Activated T-helper 17 cell treated with anti-CD3 and anti-CD28 coated beads, Interleukin-2, amount 50 U/mL, for 72 hours (primary cell): ENCODE data around the gene PID1. TPM values are rescaled to one million over a fixed set of nuclear protein-coding genes. Genes with fewer than 3 reads are reported as not detected.

ENCODE experiments used
- ATAC-seq: fragments of 150-1000 bp; cut with Tn5 transposase; replicated peaks from 2 replicates; pipeline ENCODE4 v1.10.0; 2021; ENCODE audit warnings: mild to moderate bottlenecking, moderate library complexity
- H3K27ac Mint-ChIP-seq: one replicate; pipeline ENCODE4 v1.8.0; 2022; ENCODE audit warnings: mixed read lengths
- H3K27me3 Mint-ChIP-seq: one replicate; pipeline ENCODE4 v1.8.0; 2022; ENCODE audit warnings: mixed read lengths
- H3K36me3 Mint-ChIP-seq: one replicate; pipeline ENCODE4 v1.8.0; 2022; ENCODE audit warnings: low read depth, mild to moderate bottlenecking, mixed read lengths
- H3K4me1 Mint-ChIP-seq: one replicate; pipeline ENCODE4 v1.8.0; 2022; ENCODE audit warnings: mixed read lengths
- H3K4me3 Mint-ChIP-seq: one replicate; pipeline ENCODE4 v1.8.0; 2022; ENCODE audit warnings: mild to moderate bottlenecking, mixed read lengths
- H3K9me3 Mint-ChIP-seq: one replicate; pipeline ENCODE4 v1.8.0; 2022; ENCODE audit warnings: mixed read lengths
- total RNA-seq, 2 donors: library from RNA; stranded (reverse); gene quantifications; one replicate each; pipeline ENCODE4 v1.2.3, GENCODE V29; 2022

Gene PID1
- total RNA-seq = not detected

DNA sequence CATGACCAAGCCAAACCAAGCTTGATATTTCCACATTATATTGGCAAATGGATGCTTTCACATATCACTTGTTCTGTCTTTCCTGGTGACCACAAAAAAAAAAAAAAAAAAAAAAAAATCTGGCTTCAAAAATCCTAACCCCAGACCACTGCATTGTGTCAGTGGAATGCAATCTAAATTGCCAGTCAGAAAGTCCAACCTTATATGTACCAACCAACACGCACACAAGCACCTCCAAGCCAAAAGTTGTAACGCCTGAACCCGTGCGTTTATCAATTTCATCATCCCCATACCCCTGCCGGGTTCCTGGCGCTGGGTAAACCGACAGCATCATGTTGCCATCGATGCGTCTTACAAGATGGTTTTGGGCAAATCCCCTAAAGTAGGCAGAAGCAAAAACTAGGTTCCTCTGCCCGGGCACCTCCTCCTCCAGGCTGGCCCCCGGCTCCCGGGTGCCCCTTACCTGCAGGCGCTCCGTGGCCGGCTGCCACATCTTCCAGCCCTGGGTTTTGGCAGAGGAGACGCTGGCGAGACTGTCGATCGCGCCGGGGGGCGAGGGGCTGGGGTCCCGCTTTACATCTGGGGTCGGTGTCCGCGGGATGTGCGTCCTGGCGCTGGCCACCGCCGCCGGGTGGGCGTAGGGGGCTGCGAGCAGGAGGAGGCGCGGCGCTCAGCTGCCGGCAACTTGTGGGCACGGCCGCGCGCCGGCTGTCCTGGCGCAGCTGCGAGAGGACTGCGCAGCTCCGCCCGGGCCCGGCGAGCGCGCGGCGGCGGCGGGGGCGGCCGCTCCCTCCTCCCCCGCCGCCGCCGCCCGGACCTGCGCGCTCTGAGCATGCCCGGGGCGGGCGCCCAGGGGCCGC lies at the start of gene PID1:
PID1 (minus strand) TSS at position 737 of the 860 bp plus-strand sequence; CDS start at position 493, 244 bp downstream.
- Mint-ChIP-seq H3K4me3 (no peak within 1 kb of the TSS), H3K27ac (no peak within 1 kb of the TSS), H3K9me3 (no peaks in the 10 kb centered on the region), H3K27me3 (peaks cover 36% of the 10 kb centered on the region), H3K4me1 (no peaks in the 10 kb centered on the region), H3K36me3 (no peaks in the 10 kb centered on the region)
- no peak for ATAC-seq

DNA sequence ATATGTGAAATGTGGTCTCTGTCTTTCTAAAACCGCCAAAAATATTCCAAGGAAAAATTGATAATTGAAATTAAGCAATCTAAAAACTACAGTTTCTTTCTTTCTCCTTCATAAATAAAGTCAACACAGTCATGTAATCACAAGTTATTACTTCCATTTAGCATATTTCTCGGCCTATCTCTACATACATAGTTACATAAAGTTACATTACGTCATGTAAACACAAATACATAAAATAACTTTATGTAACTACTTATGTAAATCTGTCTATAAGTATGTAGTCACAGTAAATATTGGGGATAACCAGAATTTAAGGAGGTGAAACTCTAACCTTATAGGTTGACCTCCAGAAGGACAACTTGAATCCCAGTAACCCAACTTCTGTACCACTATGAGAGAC lies 48.5 kb upstream of the PID1 start:
- Mint-ChIP-seq H3K36me3 (no peaks in the 10 kb centered on the region), H3K4me3 (no peak overlapping the region), H3K9me3 (peaks cover 4% of the 10 kb centered on the region), H3K27ac (no peak overlapping the region), H3K27me3 (peaks cover 3% of the 10 kb centered on the region), H3K4me1 (no peaks in the 10 kb centered on the region)
- ATAC-seq = no peak

GRCh38 chr2:229314117-229314516 lies 43.0 kb upstream of the PID1 start:
- no peaks in the 10 kb centered on the region for H3K27me3 Mint-ChIP-seq
- no peaks in the 10 kb centered on the region for H3K36me3 Mint-ChIP-seq
- H3K27ac Mint-ChIP-seq = no peak overlapping the region
- no peak for ATAC-seq
- no peaks in the 10 kb centered on the region for H3K4me1 Mint-ChIP-seq
- no peaks in the 10 kb centered on the region for H3K9me3 Mint-ChIP-seq
- no peak overlapping the region for H3K4me3 Mint-ChIP-seq

DNA sequence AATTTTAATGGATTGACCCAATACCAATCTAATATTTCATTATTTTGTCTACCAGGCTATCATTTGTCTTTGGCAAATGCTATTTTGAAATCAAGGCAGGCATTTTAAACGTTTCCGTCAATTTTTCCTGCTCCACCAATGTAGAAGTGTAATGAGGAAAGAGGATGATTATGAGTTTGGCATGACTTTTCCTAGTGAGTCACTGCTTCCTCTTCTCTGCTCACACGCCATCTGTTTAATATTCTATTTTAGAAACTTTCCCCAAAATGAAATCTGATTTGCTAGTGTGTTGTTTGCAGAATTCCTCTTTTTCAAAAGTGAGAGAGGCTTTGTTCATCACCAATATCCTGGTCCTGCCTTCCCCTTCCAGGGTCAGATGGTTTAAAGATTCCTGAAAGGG lies 42.5 kb upstream of the PID1 start:
- Mint-ChIP-seq H3K4me3 (no peak overlapping the region), H3K4me1 (no peaks in the 10 kb centered on the region), H3K36me3 (no peaks in the 10 kb centered on the region), H3K27ac (no peak overlapping the region), H3K9me3 (no peaks in the 10 kb centered on the region), H3K27me3 (no peaks in the 10 kb centered on the region)
- no peak for ATAC-seq

- no peak for ATAC-seq
- Mint-ChIP-seq H3K4me1 (no peaks in the 10 kb centered on the region), H3K27me3 (no peaks in the 10 kb centered on the region), H3K4me3 (no peak overlapping the region), H3K36me3 (no peaks in the 10 kb centered on the region), H3K9me3 (no peaks in the 10 kb centered on the region), H3K27ac (no peak overlapping the region)
These were observed 30.1 kb upstream of the PID1 start for GRCh38 chr2:229301237-229301636.

DNA sequence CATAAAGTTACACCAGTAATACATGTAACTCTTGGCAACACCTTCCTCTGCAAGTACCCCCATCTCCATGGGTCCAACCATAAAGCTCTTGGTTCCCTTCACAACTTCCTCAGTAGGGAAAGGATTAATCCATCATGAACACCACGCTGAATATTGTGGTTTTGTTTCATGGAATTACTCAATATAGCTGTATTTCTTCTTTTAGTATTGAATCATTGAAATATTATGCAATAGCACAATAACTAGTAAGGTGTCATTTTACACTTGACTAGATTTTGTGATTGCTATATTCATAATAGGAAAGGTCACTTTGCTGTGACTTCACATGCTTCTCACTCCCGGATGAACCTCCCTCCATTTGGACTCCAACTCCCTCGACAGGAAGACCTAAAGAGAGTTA lies 29.7 kb upstream of the PID1 start:
- no peaks in the 10 kb centered on the region for H3K36me3 Mint-ChIP-seq
- H3K4me3 Mint-ChIP-seq = no peak overlapping the region
- ATAC-seq = no peak
- H3K27ac Mint-ChIP-seq = no peak overlapping the region
- H3K4me1 Mint-ChIP-seq = no peaks in the 10 kb centered on the region
- H3K27me3 Mint-ChIP-seq = no peaks in the 10 kb centered on the region
- no peaks in the 10 kb centered on the region for H3K9me3 Mint-ChIP-seq

- Mint-ChIP-seq H3K9me3 (no peaks in the 10 kb centered on the region), H3K27ac (no peak overlapping the region), H3K27me3 (peaks cover 2% of the 10 kb centered on the region), H3K4me1 (no peaks in the 10 kb centered on the region), H3K36me3 (no peaks in the 10 kb centered on the region), H3K4me3 (no peak overlapping the region)
- no peak for ATAC-seq
These were observed 29.3 kb upstream of the PID1 start for GRCh38 chr2:229300371-229300770.

- no peaks in the 10 kb centered on the region for H3K9me3 Mint-ChIP-seq
- no peak for ATAC-seq
- H3K4me1 Mint-ChIP-seq = no peaks in the 10 kb centered on the region
- no peaks in the 10 kb centered on the region for H3K36me3 Mint-ChIP-seq
- no peak overlapping the region for H3K4me3 Mint-ChIP-seq
- H3K27ac Mint-ChIP-seq = no peak overlapping the region
- H3K27me3 Mint-ChIP-seq = peaks cover 2% of the 10 kb centered on the region
These were observed 26.2 kb upstream of the PID1 start for GRCh38 chr2:229297247-229297646.

GRCh38 chr2:229296536-229296935 lies 25.4 kb upstream of the PID1 start:
- H3K4me3 Mint-ChIP-seq = no peak overlapping the region
- H3K9me3 Mint-ChIP-seq = no peaks in the 10 kb centered on the region
- peaks cover 2% of the 10 kb centered on the region for H3K27me3 Mint-ChIP-seq
- no peaks in the 10 kb centered on the region for H3K4me1 Mint-ChIP-seq
- ATAC-seq = no peak
- H3K27ac Mint-ChIP-seq = no peak overlapping the region
- no peaks in the 10 kb centered on the region for H3K36me3 Mint-ChIP-seq

DNA sequence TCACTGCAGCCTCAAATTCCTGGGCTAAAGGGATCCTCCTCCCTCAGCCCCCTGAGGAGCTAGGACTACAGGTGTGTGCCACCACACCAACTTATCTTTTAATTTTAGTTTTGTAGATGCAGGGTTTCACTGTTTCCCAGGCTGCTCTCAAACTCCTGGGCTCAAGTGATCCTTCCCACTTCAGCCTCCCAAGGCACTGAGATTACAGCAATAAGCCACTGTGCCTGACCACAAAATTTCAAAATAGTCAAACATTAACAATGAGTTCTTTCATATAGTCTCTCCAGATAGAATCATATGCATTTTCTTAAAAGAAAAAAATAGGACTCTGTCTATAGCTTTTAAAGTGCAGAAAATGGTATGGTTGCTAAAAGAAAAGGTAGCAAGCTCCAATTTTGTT lies 24.9 kb upstream of the PID1 start:
- ATAC-seq = no peak
- H3K36me3 Mint-ChIP-seq = no peaks in the 10 kb centered on the region

GRCh38 chr2:229287823-229288222 lies 16.7 kb upstream of the PID1 start:
- ATAC-seq = no peak

More for the DNA sequence above, 24.9 kb upstream of the PID1 start:
- Mint-ChIP-seq H3K4me1 (no peaks in the 10 kb centered on the region), H3K9me3 (no peaks in the 10 kb centered on the region), H3K27me3 (peaks cover 2% of the 10 kb centered on the region), H3K27ac (no peak overlapping the region), H3K4me3 (no peak overlapping the region)

DNA sequence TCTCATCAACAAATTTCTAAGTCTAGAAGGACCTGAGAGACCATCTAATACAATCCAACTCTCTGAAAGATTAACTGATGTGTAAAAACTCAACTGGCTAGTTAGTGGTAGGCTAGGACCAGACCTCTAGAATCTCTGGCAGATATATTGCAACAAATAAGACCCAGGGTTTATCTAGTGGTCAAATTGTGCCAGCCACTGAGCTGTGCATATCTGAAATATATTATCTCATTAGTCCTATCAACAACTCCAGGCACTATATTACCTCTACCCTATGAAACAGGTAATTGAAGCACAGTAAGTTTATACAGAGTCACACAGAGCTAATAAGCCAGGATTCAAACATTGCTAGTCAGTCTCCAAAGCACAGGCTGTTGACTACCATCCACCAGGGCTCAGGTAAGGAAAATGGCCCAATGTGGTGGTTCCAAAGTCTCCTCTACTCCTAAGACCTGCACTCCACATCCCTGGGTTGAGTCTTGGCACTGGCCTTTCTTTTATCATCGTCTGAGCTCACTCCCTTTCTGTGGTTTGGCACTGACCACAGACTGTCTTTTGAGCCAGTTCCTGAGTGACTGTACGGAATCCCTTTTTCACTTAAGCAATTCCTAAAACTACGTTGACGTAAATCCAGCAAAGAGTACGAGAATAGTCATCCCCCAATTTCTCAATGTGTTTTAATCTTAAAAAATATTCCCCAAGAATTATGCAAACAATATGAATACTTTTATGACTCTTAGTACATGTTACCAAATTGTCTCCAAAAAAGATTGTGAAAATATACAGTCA lies 11.9 kb upstream of the PID1 start:
- Mint-ChIP-seq H3K36me3 (no peaks in the 10 kb centered on the region), H3K4me3 (no peak overlapping the region), H3K27me3 (no peaks in the 10 kb centered on the region), H3K4me1 (no peaks in the 10 kb centered on the region), H3K9me3 (no peaks in the 10 kb centered on the region), H3K27ac (no peak overlapping the region)
- ATAC-seq = no peak

More at GRCh38 chr2:229287823-229288222, 16.7 kb upstream of the PID1 start:
- no peaks in the 10 kb centered on the region for H3K4me1 Mint-ChIP-seq
- H3K9me3 Mint-ChIP-seq = peaks cover 5% of the 10 kb centered on the region
- H3K27ac Mint-ChIP-seq = no peak overlapping the region
- no peak overlapping the region for H3K4me3 Mint-ChIP-seq
- H3K27me3 Mint-ChIP-seq = no peaks in the 10 kb centered on the region
- H3K36me3 Mint-ChIP-seq = no peaks in the 10 kb centered on the region

GRCh38 chr2:229279516-229279915 lies 8.4 kb upstream of the PID1 start:
- H3K4me3 Mint-ChIP-seq = no peak overlapping the region
- H3K27ac Mint-ChIP-seq = no peak overlapping the region
- H3K27me3 Mint-ChIP-seq = peaks cover 3% of the 10 kb centered on the region
- no peaks in the 10 kb centered on the region for H3K9me3 Mint-ChIP-seq
- no peaks in the 10 kb centered on the region for H3K36me3 Mint-ChIP-seq
- H3K4me1 Mint-ChIP-seq = no peaks in the 10 kb centered on the region
- ATAC-seq = no peak

DNA sequence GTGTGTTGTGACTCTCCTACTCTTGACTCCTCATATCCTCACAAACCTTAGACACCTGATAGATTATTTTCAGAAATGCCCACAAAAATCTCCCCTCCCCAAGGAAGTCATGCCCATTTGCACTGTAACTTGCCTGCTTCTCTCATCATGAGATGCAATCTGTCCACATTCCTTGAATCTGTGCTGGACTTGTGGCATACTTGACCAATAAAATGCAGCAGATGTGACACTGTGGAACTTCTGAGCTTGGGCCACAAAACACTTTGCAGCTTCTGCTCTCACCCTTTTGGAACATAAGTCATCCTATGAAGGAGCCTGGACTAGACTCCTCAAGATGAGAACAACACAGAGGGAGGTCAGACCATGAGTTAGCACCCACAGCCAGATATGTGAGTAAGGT lies 4.4 kb upstream of the PID1 start:
- no peak for ATAC-seq
- no peaks in the 10 kb centered on the region for H3K36me3 Mint-ChIP-seq
- peaks cover 21% of the 10 kb centered on the region for H3K27me3 Mint-ChIP-seq
- no peak overlapping the region for H3K4me3 Mint-ChIP-seq
- H3K27ac Mint-ChIP-seq = no peak overlapping the region
- no peaks in the 10 kb centered on the region for H3K4me1 Mint-ChIP-seq
- no peaks in the 10 kb centered on the region for H3K9me3 Mint-ChIP-seq
